GM04504 (cell line): ENCODE measurements around the gene FOXF1.

ENCODE experiments used
- DNase-seq: peaks from one replicate; pipeline ENCODE4 v3.0.0-alpha.2; 2012; ENCODE audit warnings: low read depth

The FOXF1 gene

GRCh38 chr16:86517652-86518258, 7.4 kb downstream of the FOXF1 start:
- DNase-seq: no peak

GRCh38 chr16:86519007-86519648, 8.8 kb downstream of the FOXF1 start:
- DNase-seq: no peak

- no peak for DNase-seq
Observed at GRCh38 chr16:86519649-86520316, 9.5 kb downstream of the FOXF1 start.

GRCh38 chr16:86520317-86521210, 10.2 kb downstream of the FOXF1 start:
- no peak for DNase-seq

- DNase-seq: no peak
Observed at GRCh38 chr16:86521236-86522197, 11.2 kb downstream of the FOXF1 start.

GRCh38 chr16:86522634-86523033, 12.3 kb downstream of the FOXF1 start:
- no peak for DNase-seq

- DNase-seq: no peak
Observed at GRCh38 chr16:86523166-86523740, 12.9 kb downstream of the FOXF1 start.

- no peak for DNase-seq
Observed at GRCh38 chr16:86524029-86524428, 13.7 kb downstream of the FOXF1 start.

GRCh38 chr16:86525696-86526095, 15.4 kb downstream of the FOXF1 start:
- DNase-seq: no peak

GRCh38 chr16:86527366-86527765, 17.0 kb downstream of the FOXF1 start:
- DNase-seq: no peak

GRCh38 chr16:86528061-86528929, 18.0 kb downstream of the FOXF1 start:
- no peak for DNase-seq

GRCh38 chr16:86529160-86529559, 18.8 kb downstream of the FOXF1 start:
- no peak for DNase-seq

GRCh38 chr16:86530251-86531190, 20.2 kb downstream of the FOXF1 start:
- DNase-seq: no peak

- no peak for DNase-seq
Observed at GRCh38 chr16:86531191-86531545, 20.8 kb downstream of the FOXF1 start.

- DNase-seq: no peak
Observed at GRCh38 chr16:86531641-86532525, 21.6 kb downstream of the FOXF1 start.

- DNase-seq: no peak
Observed at GRCh38 chr16:86532526-86532815, 22.1 kb downstream of the FOXF1 start.

- DNase-seq: no peak
Observed at GRCh38 chr16:86533076-86533475, 22.7 kb downstream of the FOXF1 start.

GRCh38 chr16:86533767-86534351, 23.5 kb downstream of the FOXF1 start:
- DNase-seq: no peak
